ENCODE results near the gene WHRN.

Gene WHRN

DNA sequence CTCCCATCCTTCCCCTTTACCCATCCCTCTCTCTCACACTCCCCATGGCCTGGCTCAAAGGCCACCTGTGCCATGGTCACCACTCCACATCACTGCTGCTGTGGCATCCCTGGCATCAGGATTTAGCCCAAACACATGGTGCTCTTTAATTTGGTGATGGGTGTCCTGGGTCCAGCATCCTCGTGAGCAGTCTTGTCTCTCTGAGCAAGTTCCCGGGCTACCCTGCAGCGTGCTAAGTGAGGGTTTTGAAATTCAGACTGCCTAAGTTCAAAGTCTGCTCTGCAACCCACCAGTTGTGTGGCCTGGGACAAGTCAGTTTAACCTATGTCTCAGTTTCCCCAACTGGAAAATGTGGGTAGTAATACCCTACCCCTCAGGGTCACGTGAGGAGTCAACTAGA lies 39.9 kb downstream of the WHRN start:
- H3K4me3 ChIP-seq (ENCODE audit: low read depth, low read length) = no peak overlapping the region
- DNase-seq (ENCODE audit: low read depth, low spot score) = no peak
- TF ChIP-seq, protein P1, sequence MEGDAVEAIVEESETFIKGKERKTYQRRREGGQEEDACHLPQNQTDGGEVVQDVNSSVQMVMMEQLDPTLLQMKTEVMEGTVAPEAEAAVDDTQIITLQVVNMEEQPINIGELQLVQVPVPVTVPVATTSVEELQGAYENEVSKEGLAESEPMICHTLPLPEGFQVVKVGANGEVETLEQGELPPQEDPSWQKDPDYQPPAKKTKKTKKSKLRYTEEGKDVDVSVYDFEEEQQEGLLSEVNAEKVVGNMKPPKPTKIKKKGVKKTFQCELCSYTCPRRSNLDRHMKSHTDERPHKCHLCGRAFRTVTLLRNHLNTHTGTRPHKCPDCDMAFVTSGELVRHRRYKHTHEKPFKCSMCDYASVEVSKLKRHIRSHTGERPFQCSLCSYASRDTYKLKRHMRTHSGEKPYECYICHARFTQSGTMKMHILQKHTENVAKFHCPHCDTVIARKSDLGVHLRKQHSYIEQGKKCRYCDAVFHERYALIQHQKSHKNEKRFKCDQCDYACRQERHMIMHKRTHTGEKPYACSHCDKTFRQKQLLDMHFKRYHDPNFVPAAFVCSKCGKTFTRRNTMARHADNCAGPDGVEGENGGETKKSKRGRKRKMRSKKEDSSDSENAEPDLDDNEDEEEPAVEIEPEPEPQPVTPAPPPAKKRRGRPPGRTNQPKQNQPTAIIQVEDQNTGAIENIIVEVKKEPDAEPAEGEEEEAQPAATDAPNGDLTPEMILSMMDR (IDR thresholded peaks at IDR 0.05; ENCODE audit: insufficient read depth, low read length, missing control alignments) = no peak
- POLR2A ChIA-PET = no interaction called here
- CTCF ChIA-PET = interaction anchor here (1.4 kb wide), 1 partner anchor 30 kb away, joined by 4 read pairs; no protein-coding TSS in a partner anchor

DNA sequence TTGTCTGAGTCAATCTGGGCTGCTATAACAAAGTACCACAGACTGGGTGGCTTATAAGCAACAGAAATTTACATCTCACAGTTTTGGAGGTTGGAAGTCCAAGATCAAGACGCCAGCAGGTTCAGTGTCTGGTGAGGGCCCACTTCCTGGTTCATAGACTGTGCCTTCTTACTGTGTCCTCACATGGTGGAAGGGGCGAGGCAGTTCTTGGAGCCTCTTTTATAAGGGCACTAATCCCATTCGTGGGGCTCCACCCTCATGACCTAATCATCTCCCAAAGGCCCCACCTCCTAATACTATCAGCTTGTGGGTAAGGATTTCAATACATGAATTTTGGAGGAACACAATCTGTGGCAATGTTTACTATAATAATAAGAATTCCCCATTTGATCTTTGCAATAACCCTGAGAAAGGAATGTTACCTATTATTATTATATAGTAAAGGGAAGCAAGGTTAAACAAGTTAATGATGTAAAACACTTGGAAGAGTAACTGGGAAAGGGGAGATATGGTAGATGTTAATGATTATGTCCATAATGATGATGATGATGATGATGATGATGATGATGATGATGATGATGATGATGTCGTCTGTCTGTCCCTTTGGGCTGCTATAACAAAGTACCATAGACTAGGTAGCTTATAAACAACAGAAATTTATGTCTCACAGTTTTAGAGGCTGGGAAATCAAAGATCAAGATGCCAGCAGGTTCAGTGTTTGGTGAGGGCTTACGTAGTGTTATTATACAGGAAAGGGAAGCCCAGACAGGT lies 40.8 kb downstream of the WHRN start:
- POLR2A ChIA-PET = no interaction called here
- DNase-seq (ENCODE audit: low read depth, low spot score) = no peak
- TF ChIP-seq, protein P1 (IDR thresholded peaks at IDR 0.05; ENCODE audit: insufficient read depth, low read length, missing control alignments) = no peak
- CTCF ChIA-PET = interaction anchor here (1.0 kb wide), 1 partner anchor 189 kb away, joined by 3 read pairs; no protein-coding TSS in a partner anchor
- no peak overlapping the region for H3K4me3 ChIP-seq (ENCODE audit: low read depth, low read length)

DNA sequence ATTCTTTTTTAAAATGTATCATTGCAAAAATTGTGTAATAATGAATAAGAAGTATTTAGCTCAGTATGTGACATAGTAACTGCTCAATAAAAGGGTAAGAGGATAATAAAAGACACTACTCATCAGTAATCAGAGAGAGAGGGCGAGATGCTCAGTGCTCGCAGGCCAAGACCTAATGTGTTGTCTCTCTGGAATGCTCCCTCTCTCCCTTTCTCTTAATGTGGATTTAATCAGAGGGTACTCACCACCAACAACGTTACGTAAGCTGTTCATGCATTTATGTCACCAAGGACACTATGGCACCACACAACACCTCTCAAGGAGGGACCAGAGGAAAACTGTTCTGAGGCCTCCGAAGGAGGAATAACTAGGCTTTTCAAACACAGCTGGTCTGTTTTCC lies 42.5 kb downstream of the WHRN start:
- no peak for DNase-seq (ENCODE audit: low read depth, low spot score)
- ChIA-PET POLR2A (no interaction called here), CTCF (interaction anchor here (0.9 to 2.7 kb wide), 3 partner anchors 25 to 191 kb away, joined by 3 to 9 read pairs (median 7); no protein-coding TSS in a partner anchor)
- no peak overlapping the region for H3K4me3 ChIP-seq (ENCODE audit: low read depth, low read length)
- TF ChIP-seq, protein P1 (IDR thresholded peaks at IDR 0.05; ENCODE audit: insufficient read depth, low read length, missing control alignments) = no peak

DNA sequence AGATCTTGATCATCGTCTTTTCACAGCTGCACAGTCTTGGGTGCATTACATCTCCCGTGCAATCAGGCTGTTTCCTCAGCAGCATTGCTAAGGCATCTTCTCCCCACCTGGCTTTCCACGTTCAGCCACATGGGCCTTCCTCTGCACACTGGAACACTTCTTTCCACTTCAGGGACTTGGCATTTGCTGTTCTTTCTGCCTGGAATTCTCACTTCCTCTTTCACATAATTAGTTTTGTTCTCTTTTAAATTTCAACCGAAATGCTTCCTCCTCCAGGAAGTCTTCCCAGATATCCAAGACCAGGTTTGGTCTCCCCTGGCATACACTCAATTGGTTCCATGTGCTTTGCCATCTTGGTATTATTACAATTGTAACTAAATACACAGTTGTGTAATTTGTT lies 43.8 kb downstream of the WHRN start:
- TF ChIP-seq, protein P1 (IDR thresholded peaks at IDR 0.05; ENCODE audit: insufficient read depth, low read length, missing control alignments) = no peak
- ChIA-PET POLR2A (no interaction called here), CTCF (interaction anchor here (2.7 kb wide), 1 partner anchor 192 kb away, joined by 9 read pairs; no protein-coding TSS in a partner anchor)
- no peak overlapping the region for H3K4me3 ChIP-seq (ENCODE audit: low read depth, low read length)
- DNase-seq (ENCODE audit: low read depth, low spot score) = no peak

DNA sequence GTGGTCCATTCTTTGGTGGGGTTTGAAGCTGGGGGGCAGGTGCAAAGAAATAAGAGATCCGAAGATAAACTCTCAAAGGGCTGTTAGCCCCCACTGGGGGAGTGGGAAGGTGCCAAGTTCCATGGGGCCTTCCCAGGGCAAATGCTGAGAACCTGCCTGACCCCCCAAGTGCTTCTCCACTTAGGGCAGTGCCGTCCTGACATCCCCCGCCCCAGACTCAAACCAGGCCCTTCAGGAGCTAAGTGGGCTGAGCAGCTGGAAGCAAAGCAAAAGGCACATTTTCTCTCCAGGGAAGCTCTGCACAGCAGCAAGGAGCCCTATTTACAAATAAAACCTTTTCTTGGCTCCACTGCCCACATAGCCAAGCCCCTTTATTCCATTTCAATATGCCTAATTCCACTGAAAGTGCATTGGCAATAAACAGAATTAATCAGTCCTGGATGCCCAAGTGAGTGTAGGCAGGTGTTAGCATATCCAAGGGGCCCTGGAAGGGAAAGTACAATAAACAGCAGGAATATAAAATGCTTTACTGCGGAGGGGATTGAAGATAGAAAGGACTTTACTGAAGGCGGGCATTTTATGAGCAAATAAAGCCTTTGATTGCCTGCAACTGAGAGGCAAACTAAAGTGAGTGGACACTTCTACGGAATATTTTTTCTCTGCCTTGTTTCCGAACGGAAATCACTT lies 44.6 kb downstream of the WHRN start:
- TF ChIP-seq, protein P1 (IDR thresholded peaks at IDR 0.05; ENCODE audit: insufficient read depth, low read length, missing control alignments) = no peak
- DNase-seq (ENCODE audit: low read depth, low spot score) = no peak
- CTCF ChIA-PET = no interaction called here
- POLR2A ChIA-PET = no interaction called here
- H3K4me3 ChIP-seq (ENCODE audit: low read depth, low read length) = no peak overlapping the region

DNA sequence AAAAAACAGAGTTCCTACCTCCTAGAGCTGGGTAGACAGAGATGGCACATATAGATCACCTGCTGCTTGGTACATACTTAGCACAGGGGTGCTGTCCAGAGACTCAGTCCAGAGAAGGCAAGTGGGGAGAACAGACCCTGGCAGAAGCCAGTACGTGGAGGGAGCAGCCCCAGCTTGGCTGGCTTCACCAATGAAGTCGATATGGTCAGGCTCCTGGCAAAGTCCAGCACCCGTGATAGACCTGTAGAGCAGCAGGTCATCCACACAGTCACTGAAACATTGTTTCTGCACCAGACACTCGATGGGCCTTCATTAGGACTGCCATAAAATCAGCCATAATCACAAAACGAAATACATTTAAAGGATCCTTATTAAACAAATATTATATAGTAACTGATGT lies 45.8 kb downstream of the WHRN start:
- TF ChIP-seq, protein P1 (IDR thresholded peaks at IDR 0.05; ENCODE audit: insufficient read depth, low read length, missing control alignments) = no peak
- H3K4me3 ChIP-seq (ENCODE audit: low read depth, low read length) = no peak overlapping the region
- ChIA-PET POLR2A (no interaction called here), CTCF (interaction anchor here (1.5 kb wide), 1 partner anchor 28 kb away, joined by 4 read pairs; no protein-coding TSS in a partner anchor)
- DNase-seq (ENCODE audit: low read depth, low spot score) = no peak

All from AG04449 (cell line).